ENCODE data around the gene CASTOR2.
"Not testable (repeated sequence)": the region's sequence is repeated elsewhere in the genome, so short reads cannot be mapped to it uniquely, and the experiment has no call there.

CASTOR2 gene

GRCh38 chr7:75054744-75055143 is 90.2 kb downstream of the CASTOR2 start:
- no peak for DNase-seq (ENCODE audit: low spot score)

GRCh38 chr7:75055155-75055554 is 90.7 kb downstream of the CASTOR2 start:
- DNase-seq (ENCODE audit: low spot score): no peak

- DNase-seq (ENCODE audit: low spot score): no peak
Observed at GRCh38 chr7:75055830-75056772, 91.6 kb downstream of the CASTOR2 start.

DNA sequence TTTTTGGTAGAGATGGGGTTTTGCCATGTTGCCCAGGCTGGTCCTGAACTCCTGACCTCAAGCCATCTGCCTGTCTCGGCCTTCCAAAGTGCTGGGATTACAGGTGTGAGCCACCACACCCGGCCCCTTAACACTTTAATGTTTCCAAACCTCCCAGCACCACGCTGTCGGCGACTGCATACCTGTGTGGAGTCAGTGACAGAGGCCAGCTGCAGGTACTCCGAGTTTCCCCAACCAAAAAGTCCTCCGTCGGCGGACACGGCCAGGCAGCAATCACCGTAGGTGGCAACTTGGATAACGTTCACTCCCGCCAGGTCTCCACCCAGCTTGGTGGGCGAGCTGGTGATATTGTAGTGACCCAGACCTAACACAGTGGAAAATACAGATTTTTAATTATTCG is 93.9 kb downstream of the CASTOR2 start:
- no peak for DNase-seq (ENCODE audit: low spot score)

DNA sequence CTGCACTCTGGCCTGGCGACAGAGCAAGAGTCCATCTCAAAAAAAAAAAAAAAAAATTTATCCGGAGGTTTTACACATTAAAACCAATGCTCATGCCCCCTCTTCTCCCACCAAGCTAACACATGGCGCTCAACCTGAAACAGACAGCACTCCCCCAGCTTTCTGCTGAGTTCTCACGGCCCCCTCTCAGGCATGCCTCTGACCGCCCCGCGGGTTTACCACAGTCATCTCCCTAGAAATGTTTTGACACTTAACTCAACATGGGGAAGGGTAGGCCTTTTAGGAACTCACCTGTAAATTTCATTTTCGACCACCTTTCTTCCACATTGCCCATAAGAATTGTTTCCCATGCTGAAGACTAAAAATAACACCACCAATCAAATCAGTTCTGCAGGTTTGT is 99.8 kb downstream of the CASTOR2 start:
- no peak for DNase-seq (ENCODE audit: low spot score)

DNA sequence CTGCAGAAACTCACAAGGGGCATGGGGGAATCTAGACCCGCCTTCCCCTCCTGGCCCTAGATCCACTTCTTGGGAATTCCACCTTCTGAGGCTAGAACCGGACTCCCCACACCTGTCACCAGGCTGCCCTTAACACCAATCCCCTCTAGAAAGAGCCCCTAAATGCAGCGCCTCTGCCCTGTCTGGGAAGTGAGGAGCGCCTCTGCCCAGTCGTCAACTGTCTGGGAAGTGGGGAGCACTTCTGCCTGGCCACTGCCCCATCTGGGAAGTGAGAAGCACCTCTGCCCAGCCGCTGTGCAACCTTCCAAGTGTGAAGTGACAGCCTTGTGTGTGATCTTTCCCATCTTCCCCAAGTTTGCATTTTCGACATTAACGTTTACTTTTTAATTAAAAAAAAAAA is 100.3 kb downstream of the CASTOR2 start:
- DNase-seq (ENCODE audit: low spot score): no peak

DNA sequence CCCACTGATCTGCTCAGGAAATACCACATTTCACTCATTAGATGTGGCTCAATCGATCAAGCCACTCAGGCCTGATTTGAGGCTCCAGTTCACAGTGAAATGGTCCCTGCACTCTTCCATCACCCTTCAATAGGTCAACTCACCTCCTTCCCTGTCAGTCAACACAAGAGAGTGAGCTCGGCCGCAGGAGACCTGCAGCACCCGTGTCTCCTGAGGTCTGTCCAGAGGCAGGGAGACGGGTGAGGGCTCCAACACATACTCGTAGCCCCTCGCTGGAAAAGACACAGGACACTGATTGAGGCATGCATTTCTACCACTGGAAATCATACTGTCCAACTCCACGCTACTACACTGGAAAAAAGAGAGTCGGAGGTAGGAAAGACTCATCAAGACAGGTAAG is 102.0 kb downstream of the CASTOR2 start:
- DNase-seq (ENCODE audit: low spot score): no peak

GRCh38 chr7:75072981-75073283 is 108.4 kb downstream of the CASTOR2 start:
- DNase-seq (ENCODE audit: low spot score): no peak

GRCh38 chr7:75074262-75074641 is 109.7 kb downstream of the CASTOR2 start:
- not testable (repeated sequence) for DNase-seq (ENCODE audit: low spot score)
